Activated CD4-positive, alpha-beta memory T cell treated with anti-CD3 and anti-CD28 coated beads for 36 hours (primary cell): Measurements from ENCODE around the gene RBBP8NL. TPM values are rescaled to one million over a fixed set of nuclear protein-coding genes. Genes with fewer than 3 reads are reported as not detected.

Source experiments
- CTCF ChIA-PET: fragments of 350-600 bp; sonication (Branson Sonifier 250); formaldehyde crosslinking; loops from one replicate; lab custom pipeline; 2021; ENCODE audit warnings: antibody characterized with exemption, inconsistent platforms; lab: Charles Lee
- POLR2A ChIA-PET: fragments of 350-600 bp; sonication (Branson Sonifier 250); formaldehyde crosslinking; loops from one replicate; lab custom pipeline; 2021; ENCODE audit warnings: antibody characterized with exemption; lab: Charles Lee
- DNase-seq: peaks from one replicate; pipeline ENCODE4 v3.0.0-alpha.2; 2020
- H3K27ac Mint-ChIP-seq: one replicate; pipeline ENCODE4 v1.8.0; 2021; ENCODE audit warnings: mixed read lengths
- H3K27me3 Mint-ChIP-seq: one replicate; pipeline ENCODE4 v1.8.0; 2021; ENCODE audit warnings: mixed read lengths
- H3K36me3 Mint-ChIP-seq: one replicate; pipeline ENCODE4 v1.8.0; 2021; ENCODE audit warnings: mixed read lengths
- H3K4me1 Mint-ChIP-seq: one replicate; pipeline ENCODE4 v1.8.0; 2021; ENCODE audit warnings: low read depth, mixed read lengths
- H3K4me3 Mint-ChIP-seq: one replicate; pipeline ENCODE4 v1.8.0; 2021; ENCODE audit warnings: mild to moderate bottlenecking, mixed read lengths
- H3K9me3 Mint-ChIP-seq: one replicate; pipeline ENCODE4 v1.8.0; 2021; ENCODE audit warnings: mixed read lengths
- intact Hi-C: fragments of 100-400 bp; cut with micrococcal nuclease; formaldehyde crosslinking; loops from one replicate; pipeline ENCODE4 v1.15.1; 2023
- total RNA-seq, 2 experiments: library from RNA; stranded (reverse); gene quantifications; one replicate each; pipeline ENCODE4 v1.2.3, GENCODE V29; 2021

The RBBP8NL gene
- total RNA-seq, 2 experiments from 2014 or later = not detected

- peaks cover 2% of the 10 kb centered on the region for H3K4me1 Mint-ChIP-seq
- no peak overlapping the region for H3K4me3 Mint-ChIP-seq
- no peaks in the 10 kb centered on the region for H3K9me3 Mint-ChIP-seq
- CTCF ChIA-PET = interaction anchor here (0.9 to 2.2 kb wide), 6 partner anchors 13 to 531 kb away, joined by 3 to 15 read pairs (median 4); no protein-coding TSS in a partner anchor
- POLR2A ChIA-PET = interaction anchor here (1.0 kb wide), 1 partner anchor 12 kb away, joined by 3 read pairs; no protein-coding TSS in a partner anchor
- H3K27ac Mint-ChIP-seq = no peak overlapping the region
- no peak for DNase-seq
- intact Hi-C loops = no loop called here
- H3K27me3 Mint-ChIP-seq = peaks cover 24% of the 10 kb centered on the region
- H3K36me3 Mint-ChIP-seq = no peaks in the 10 kb centered on the region
Measured at GRCh38 chr20:62368976-62369814, 58.1 kb downstream of the RBBP8NL start.

- Mint-ChIP-seq H3K36me3 (no peaks in the 10 kb centered on the region), H3K4me3 (no peak overlapping the region), H3K9me3 (no peaks in the 10 kb centered on the region), H3K27ac (no peak overlapping the region), H3K27me3 (peaks cover 27% of the 10 kb centered on the region), H3K4me1 (peaks cover 2% of the 10 kb centered on the region)
- ChIA-PET POLR2A (interaction anchor here (1.0 kb wide), 1 partner anchor 13 kb away, joined by 3 read pairs; no protein-coding TSS in a partner anchor), CTCF (interaction anchor here (0.9 to 2.2 kb wide), 6 partner anchors 14 to 532 kb away, joined by 3 to 15 read pairs (median 4); no protein-coding TSS in a partner anchor)
- no peak for DNase-seq
- intact Hi-C loops = no loop called here
Measured at GRCh38 chr20:62368392-62368975, 58.9 kb downstream of the RBBP8NL start.

- intact Hi-C loops = no loop called here
- H3K27me3 Mint-ChIP-seq = peaks cover 24% of the 10 kb centered on the region
- H3K27ac Mint-ChIP-seq = no peak overlapping the region
- H3K36me3 Mint-ChIP-seq = no peaks in the 10 kb centered on the region
- no peak overlapping the region for H3K4me3 Mint-ChIP-seq
- no peak for DNase-seq
- POLR2A ChIA-PET = interaction anchor here (1.0 kb wide), 1 partner anchor 14 kb away, joined by 3 read pairs; no protein-coding TSS in a partner anchor
- peaks cover 2% of the 10 kb centered on the region for H3K4me1 Mint-ChIP-seq
- no peaks in the 10 kb centered on the region for H3K9me3 Mint-ChIP-seq
- CTCF ChIA-PET = interaction anchor here (0.9 to 2.2 kb wide), 6 partner anchors 15 to 533 kb away, joined by 3 to 15 read pairs (median 4); no protein-coding TSS in a partner anchor
Measured at GRCh38 chr20:62367633-62368391, 59.5 kb downstream of the RBBP8NL start.

GRCh38 chr20:62367136-62367632, 60.2 kb downstream of the RBBP8NL start, which contains the start of gene LAMA5:
Gene LAMA5, minus strand, starts transcription at chr20:62367312. Its CDS starts 67 bp downstream, at chr20:62367245.
- POLR2A ChIA-PET = no interaction called here
- Mint-ChIP-seq H3K27me3 (peaks cover 27% of the 10 kb centered on the region), H3K4me3 (no peak within 1 kb of the TSS), H3K36me3 (no peaks in the 10 kb centered on the region), H3K9me3 (no peaks in the 10 kb centered on the region), H3K4me1 (peaks cover 2% of the 10 kb centered on the region), H3K27ac (no peak within 1 kb of the TSS)
- CTCF ChIA-PET = interaction anchor here (2.2 kb wide), 1 partner anchor 15 kb away, joined by 15 read pairs; no protein-coding TSS in a partner anchor
- intact Hi-C loops = no loop called here
- no peak for DNase-seq

GRCh38 chr20:62366370-62367135, 60.8 kb downstream of the RBBP8NL start:
- CTCF ChIA-PET = interaction anchor here (1.0 to 1.6 kb wide), 2 partner anchors 18 to 250 kb away, joined by 3 read pairs; no protein-coding TSS in a partner anchor
- H3K9me3 Mint-ChIP-seq = no peaks in the 10 kb centered on the region
- peaks cover 27% of the 10 kb centered on the region for H3K27me3 Mint-ChIP-seq
- H3K4me1 Mint-ChIP-seq = peaks cover 2% of the 10 kb centered on the region
- intact Hi-C loops = no loop called here
- no peak for DNase-seq
- POLR2A ChIA-PET = no interaction called here
- H3K36me3 Mint-ChIP-seq = no peaks in the 10 kb centered on the region
- no peak overlapping the region for H3K4me3 Mint-ChIP-seq
- no peak overlapping the region for H3K27ac Mint-ChIP-seq

GRCh38 chr20:62365814-62366369, 61.4 kb downstream of the RBBP8NL start:
- ChIA-PET CTCF (interaction anchor here (1.0 to 1.9 kb wide), 3 partner anchors 16 to 251 kb away, joined by 3 to 6 read pairs (median 3); no protein-coding TSS in a partner anchor), POLR2A (no interaction called here)
- Mint-ChIP-seq H3K9me3 (no peaks in the 10 kb centered on the region), H3K36me3 (no peaks in the 10 kb centered on the region), H3K27ac (no peak overlapping the region), H3K4me3 (no peak overlapping the region), H3K27me3 (peaks cover 27% of the 10 kb centered on the region), H3K4me1 (peaks cover 2% of the 10 kb centered on the region)
- no peak for DNase-seq
- intact Hi-C loops = no loop called here

GRCh38 chr20:62364911-62365736, 62.2 kb downstream of the RBBP8NL start:
- Mint-ChIP-seq H3K9me3 (no peaks in the 10 kb centered on the region), H3K4me3 (no peak overlapping the region), H3K4me1 (peaks cover 2% of the 10 kb centered on the region), H3K27ac (no peak overlapping the region), H3K27me3 (peaks cover 27% of the 10 kb centered on the region), H3K36me3 (no peaks in the 10 kb centered on the region)
- CTCF ChIA-PET = interaction anchor here (1.0 to 1.9 kb wide), 3 partner anchors 17 to 252 kb away, joined by 3 to 6 read pairs (median 3); no protein-coding TSS in a partner anchor
- DNase-seq = no peak
- intact Hi-C loops = no loop called here
- POLR2A ChIA-PET = no interaction called here

- H3K36me3 Mint-ChIP-seq = no peaks in the 10 kb centered on the region
- peaks cover 23% of the 10 kb centered on the region for H3K27me3 Mint-ChIP-seq
- no peak overlapping the region for H3K27ac Mint-ChIP-seq
- intact Hi-C loops = no loop called here
- POLR2A ChIA-PET = no interaction called here
- CTCF ChIA-PET = interaction anchor here (0.6 to 1.9 kb wide), 2 partner anchors 18 to 72 kb away, joined by 3 to 6 read pairs; no protein-coding TSS in a partner anchor
- no peaks in the 10 kb centered on the region for H3K4me1 Mint-ChIP-seq
- no peak overlapping the region for H3K4me3 Mint-ChIP-seq
- no peak for DNase-seq
- H3K9me3 Mint-ChIP-seq = no peaks in the 10 kb centered on the region
Measured at GRCh38 chr20:62363920-62364851, 63.2 kb downstream of the RBBP8NL start.
